GM12878 (cell line): ENCODE data around the gene DNAH1.

Source experiments
- EGR1 ChIP-seq, 2 experiments: IDR thresholded peaks; 1 replicate in 1 of 2; 2 replicates in 1 of 2; pipeline ENCODE4 v1.6.1; 2011 to 2012; ENCODE audit warnings: low read depth in 2 of 2, low read length in 2 of 2, borderline replicate concordance in 1 of 2, mild to moderate bottlenecking in 1 of 2, moderate library complexity in 1 of 2
- FOS ChIP-seq: IDR thresholded peaks from 3 replicates; pipeline ENCODE4 v1.6.1; 2011; ENCODE audit warnings: borderline replicate concordance; ENCODE audit not compliant: insufficient read length; ENCODE audit errors: extremely low read depth
- GABPA ChIP-seq: IDR thresholded peaks from 2 replicates; pipeline ENCODE4 v1.6.1; 2014; ENCODE audit warnings: antibody characterized with exemption, low read depth, mild to moderate bottlenecking, inconsistent platforms
- HCFC1 ChIP-seq: fragments of 150-350 bp; IDR thresholded peaks from 2 replicates; pipeline ENCODE4 v1.6.1; 2014; ENCODE audit warnings: low read length
- JUNB ChIP-seq: IDR thresholded peaks from 2 replicates; pipeline ENCODE4 v1.6.1; 2016; ENCODE audit warnings: antibody characterized with exemption, mild to moderate bottlenecking
- TAF1 ChIP-seq: IDR thresholded peaks from 2 replicates; pipeline ENCODE4 v1.6.1; 2011; ENCODE audit warnings: mild to moderate bottlenecking, low read depth, low read length, borderline replicate concordance

DNA sequence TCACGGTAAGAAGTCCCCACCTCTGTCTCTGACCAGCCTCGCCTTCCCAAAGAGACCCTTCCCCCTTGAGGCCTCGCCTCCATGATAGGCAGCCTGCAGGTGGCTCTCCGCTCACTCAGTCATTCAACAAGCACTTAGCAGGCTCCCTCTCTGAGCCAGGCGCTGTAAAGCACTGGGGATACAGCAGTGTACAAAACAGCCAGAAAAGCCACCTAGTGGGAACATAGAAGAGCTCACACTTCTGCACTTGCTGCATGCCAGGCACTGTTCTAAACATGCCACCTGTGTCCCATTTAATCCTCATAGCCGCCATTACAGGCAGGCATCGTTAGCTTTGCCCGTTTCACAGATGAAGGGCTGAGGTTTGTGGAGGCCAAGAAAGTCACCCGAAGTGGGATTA is 72.8 kb downstream of the DNAH1 start:
- no peak for TF ChIP-seq HCFC1
- no peak for TF ChIP-seq GABPA
- TF ChIP-seq EGR1 (IDR thresholded peaks at IDR 0.05; ENCODE audit: borderline replicate concordance in 1 of 2, low read depth in 2 of 2, low read length in 2 of 2): no peak
- TF ChIP-seq FOS: no peak
- no peak for TF ChIP-seq TAF1
- TF ChIP-seq JUNB: no peak
